PC-3 (cell line): Measurements from ENCODE around the gene ETV5.

Source experiments
- EZH2 ChIP-seq: fragments of 300-600 bp; sonication (generic); IDR thresholded peaks from one replicate; pipeline ENCODE4 v1.6.1; 2017; ENCODE audit warnings: antibody characterized with exemption, mild to moderate bottlenecking, low read length; ENCODE audit not compliant: unreplicated experiment
- EZH2phosphoT487 ChIP-seq: fragments of 300-600 bp; sonication (generic); IDR thresholded peaks from 2 replicates; pipeline ENCODE4 v1.6.1; 2018; ENCODE audit warnings: mild to moderate bottlenecking, antibody characterized with exemption, low read length, borderline replicate concordance
- TF ChIP-seq, protein P1 (sequence below): fragments of 300-600 bp; sonication (generic); conservative IDR thresholded peaks from 2 replicates; pipeline ENCODE4 v1.5.1; 2017; ENCODE audit warnings: antibody characterized with exemption, low read depth, mild to moderate bottlenecking, low read length

DNA sequence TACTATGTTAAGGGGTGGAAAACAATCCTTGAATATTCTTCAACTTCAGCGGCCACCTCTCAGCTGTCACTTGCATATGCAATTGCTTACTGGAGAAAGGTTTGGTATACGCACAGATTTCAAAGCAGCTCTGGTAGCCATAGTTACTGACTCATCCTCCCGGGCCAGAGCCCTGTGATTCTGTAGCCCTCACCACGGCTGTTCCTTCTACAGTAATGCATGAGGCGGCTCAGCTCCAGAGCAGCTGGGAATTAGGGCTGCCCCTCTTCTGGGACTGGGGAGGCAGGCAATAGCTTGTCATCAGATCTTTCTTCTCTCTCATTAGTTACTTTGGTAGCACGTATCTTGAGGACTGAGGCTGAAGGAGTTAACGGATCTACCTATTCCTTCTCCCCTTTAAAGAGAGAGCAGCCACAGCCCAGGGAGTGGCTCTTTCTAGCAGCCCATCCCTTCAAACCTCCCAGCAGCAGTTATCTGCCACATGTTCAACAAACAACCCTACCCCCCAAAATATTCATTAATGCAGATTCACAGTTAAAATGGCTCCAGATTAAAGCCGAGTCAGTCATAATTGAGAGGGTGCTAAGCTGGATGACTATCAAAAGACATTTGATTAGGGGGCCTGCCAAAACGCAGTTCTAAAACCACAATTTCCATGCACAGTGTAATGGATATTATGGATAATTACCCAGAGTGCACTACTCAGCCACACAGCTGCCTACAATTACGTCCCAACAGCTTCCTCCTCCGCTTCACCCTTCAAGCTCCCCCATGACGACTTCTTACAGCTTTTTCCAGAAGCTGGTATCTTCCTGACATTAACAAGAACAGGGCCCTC is 54.7 kb downstream of the ETV5 start:
- TF ChIP-seq, protein P1, sequence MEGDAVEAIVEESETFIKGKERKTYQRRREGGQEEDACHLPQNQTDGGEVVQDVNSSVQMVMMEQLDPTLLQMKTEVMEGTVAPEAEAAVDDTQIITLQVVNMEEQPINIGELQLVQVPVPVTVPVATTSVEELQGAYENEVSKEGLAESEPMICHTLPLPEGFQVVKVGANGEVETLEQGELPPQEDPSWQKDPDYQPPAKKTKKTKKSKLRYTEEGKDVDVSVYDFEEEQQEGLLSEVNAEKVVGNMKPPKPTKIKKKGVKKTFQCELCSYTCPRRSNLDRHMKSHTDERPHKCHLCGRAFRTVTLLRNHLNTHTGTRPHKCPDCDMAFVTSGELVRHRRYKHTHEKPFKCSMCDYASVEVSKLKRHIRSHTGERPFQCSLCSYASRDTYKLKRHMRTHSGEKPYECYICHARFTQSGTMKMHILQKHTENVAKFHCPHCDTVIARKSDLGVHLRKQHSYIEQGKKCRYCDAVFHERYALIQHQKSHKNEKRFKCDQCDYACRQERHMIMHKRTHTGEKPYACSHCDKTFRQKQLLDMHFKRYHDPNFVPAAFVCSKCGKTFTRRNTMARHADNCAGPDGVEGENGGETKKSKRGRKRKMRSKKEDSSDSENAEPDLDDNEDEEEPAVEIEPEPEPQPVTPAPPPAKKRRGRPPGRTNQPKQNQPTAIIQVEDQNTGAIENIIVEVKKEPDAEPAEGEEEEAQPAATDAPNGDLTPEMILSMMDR: no peak
- TF ChIP-seq EZH2 (no peak), EZH2phosphoT487 (no peak)
